Activated CD8-positive, alpha-beta T cell treated with anti-CD3 and anti-CD28 coated beads for 36 hours (primary cell): ENCODE measurements around the gene ZMIZ1. TPM values are rescaled to one million over a fixed set of nuclear protein-coding genes. Genes with fewer than 3 reads are reported as not detected.
A peak's percentile ranks its signal among the peaks of the same experiment; 100 is the strongest.

Source experiments
- ATAC-seq: fragments of 200-7000 bp; cut with Tn5 transposase; one replicate; pipeline ENCODE4 v1.10.0; 2021; ENCODE audit warnings: mild to moderate bottlenecking, moderate library complexity
- CTCF ChIA-PET: fragments of 350-600 bp; sonication (Branson Sonifier 250); formaldehyde crosslinking; loops from one replicate; lab custom pipeline; 2021; ENCODE audit warnings: antibody characterized with exemption; lab: Charles Lee
- POLR2A ChIA-PET: fragments of 350-600 bp; sonication (Branson Sonifier 250); formaldehyde crosslinking; loops from one replicate; lab custom pipeline; 2021; ENCODE audit warnings: antibody characterized with exemption; lab: Charles Lee
- DNase-seq: peaks from one replicate; pipeline ENCODE4 v3.0.0-alpha.2; 2020
- H3K27ac Mint-ChIP-seq: one replicate; pipeline ENCODE4 v1.8.0; 2021; ENCODE audit warnings: mild to moderate bottlenecking, mixed read lengths
- H3K27me3 Mint-ChIP-seq: one replicate; pipeline ENCODE4 v1.8.0; 2021; ENCODE audit warnings: mixed read lengths
- H3K36me3 Mint-ChIP-seq: one replicate; pipeline ENCODE4 v1.8.0; 2021; ENCODE audit warnings: low read depth, mixed read lengths
- H3K4me1 Mint-ChIP-seq: one replicate; pipeline ENCODE4 v1.8.0; 2021; ENCODE audit warnings: low read depth, mixed read lengths
- H3K4me3 Mint-ChIP-seq: one replicate; pipeline ENCODE4 v1.8.0; 2021; ENCODE audit warnings: mild to moderate bottlenecking, moderate library complexity, mixed read lengths
- H3K9me3 Mint-ChIP-seq: one replicate; pipeline ENCODE4 v1.8.0; 2021; ENCODE audit warnings: mixed read lengths
- intact Hi-C: fragments of 100-400 bp; cut with micrococcal nuclease; formaldehyde crosslinking; loops from one replicate; pipeline ENCODE4 v1.10.0; 2022
- total RNA-seq, 2 experiments: library from RNA; stranded (reverse); gene quantifications; one replicate each; pipeline ENCODE4 v1.2.3, GENCODE V29; 2021
- TF ChIP-seq, protein P1 (sequence below): fragments of 200-600 bp; IDR thresholded peaks from one replicate; pipeline ENCODE4 v1.8.0; 2022; ENCODE audit warnings: antibody characterized with exemption, mild to moderate bottlenecking

ZMIZ1 gene
- total RNA-seq, 2 experiments from 2014 or later: 46.5 to 52.2 TPM

GRCh38 chr10:79283616-79284015, 214.8 kb downstream of the ZMIZ1 start:
- Mint-ChIP-seq H3K27me3 (no peaks in the 10 kb centered on the region), H3K4me1 (peaks cover 46% of the 10 kb centered on the region), H3K36me3 (peaks cover 42% of the 10 kb centered on the region), H3K4me3 (no peak overlapping the region), H3K9me3 (no peaks in the 10 kb centered on the region), H3K27ac (no peak overlapping the region)
- POLR2A ChIA-PET: interaction anchor here (0.7 to 2.0 kb wide), 5 partner anchors 11 to 63 kb away, joined by 3 to 7 read pairs (median 3); no protein-coding TSS in a partner anchor
- ATAC-seq: no peak
- TF ChIP-seq, protein P1, sequence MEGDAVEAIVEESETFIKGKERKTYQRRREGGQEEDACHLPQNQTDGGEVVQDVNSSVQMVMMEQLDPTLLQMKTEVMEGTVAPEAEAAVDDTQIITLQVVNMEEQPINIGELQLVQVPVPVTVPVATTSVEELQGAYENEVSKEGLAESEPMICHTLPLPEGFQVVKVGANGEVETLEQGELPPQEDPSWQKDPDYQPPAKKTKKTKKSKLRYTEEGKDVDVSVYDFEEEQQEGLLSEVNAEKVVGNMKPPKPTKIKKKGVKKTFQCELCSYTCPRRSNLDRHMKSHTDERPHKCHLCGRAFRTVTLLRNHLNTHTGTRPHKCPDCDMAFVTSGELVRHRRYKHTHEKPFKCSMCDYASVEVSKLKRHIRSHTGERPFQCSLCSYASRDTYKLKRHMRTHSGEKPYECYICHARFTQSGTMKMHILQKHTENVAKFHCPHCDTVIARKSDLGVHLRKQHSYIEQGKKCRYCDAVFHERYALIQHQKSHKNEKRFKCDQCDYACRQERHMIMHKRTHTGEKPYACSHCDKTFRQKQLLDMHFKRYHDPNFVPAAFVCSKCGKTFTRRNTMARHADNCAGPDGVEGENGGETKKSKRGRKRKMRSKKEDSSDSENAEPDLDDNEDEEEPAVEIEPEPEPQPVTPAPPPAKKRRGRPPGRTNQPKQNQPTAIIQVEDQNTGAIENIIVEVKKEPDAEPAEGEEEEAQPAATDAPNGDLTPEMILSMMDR: no peak
- intact Hi-C loops: no loop called here
- DNase-seq: no peak
- CTCF ChIA-PET: interaction anchor here (1.4 kb wide), 1 partner anchor 16 kb away, joined by 4 read pairs; no protein-coding TSS in a partner anchor

GRCh38 chr10:79284158-79284871, 215.5 kb downstream of the ZMIZ1 start:
- Mint-ChIP-seq H3K4me3 (no peak overlapping the region), H3K27ac (peak overlapping the region; percentile 88), H3K36me3 (peaks cover 40% of the 10 kb centered on the region), H3K4me1 (peaks cover 46% of the 10 kb centered on the region), H3K9me3 (no peaks in the 10 kb centered on the region), H3K27me3 (no peaks in the 10 kb centered on the region)
- CTCF ChIA-PET: interaction anchor here (1.0 to 1.4 kb wide), 2 partner anchors 17 to 34 kb away, joined by 3 to 4 read pairs; no protein-coding TSS in a partner anchor
- intact Hi-C loops: no loop called here
- no peak for ATAC-seq
- TF ChIP-seq, protein P1: no peak
- no peak for DNase-seq
- POLR2A ChIA-PET: interaction anchor here (0.6 to 2.0 kb wide), 6 partner anchors 10 to 60 kb away, joined by 3 to 7 read pairs (median 3); no protein-coding TSS in a partner anchor

DNA sequence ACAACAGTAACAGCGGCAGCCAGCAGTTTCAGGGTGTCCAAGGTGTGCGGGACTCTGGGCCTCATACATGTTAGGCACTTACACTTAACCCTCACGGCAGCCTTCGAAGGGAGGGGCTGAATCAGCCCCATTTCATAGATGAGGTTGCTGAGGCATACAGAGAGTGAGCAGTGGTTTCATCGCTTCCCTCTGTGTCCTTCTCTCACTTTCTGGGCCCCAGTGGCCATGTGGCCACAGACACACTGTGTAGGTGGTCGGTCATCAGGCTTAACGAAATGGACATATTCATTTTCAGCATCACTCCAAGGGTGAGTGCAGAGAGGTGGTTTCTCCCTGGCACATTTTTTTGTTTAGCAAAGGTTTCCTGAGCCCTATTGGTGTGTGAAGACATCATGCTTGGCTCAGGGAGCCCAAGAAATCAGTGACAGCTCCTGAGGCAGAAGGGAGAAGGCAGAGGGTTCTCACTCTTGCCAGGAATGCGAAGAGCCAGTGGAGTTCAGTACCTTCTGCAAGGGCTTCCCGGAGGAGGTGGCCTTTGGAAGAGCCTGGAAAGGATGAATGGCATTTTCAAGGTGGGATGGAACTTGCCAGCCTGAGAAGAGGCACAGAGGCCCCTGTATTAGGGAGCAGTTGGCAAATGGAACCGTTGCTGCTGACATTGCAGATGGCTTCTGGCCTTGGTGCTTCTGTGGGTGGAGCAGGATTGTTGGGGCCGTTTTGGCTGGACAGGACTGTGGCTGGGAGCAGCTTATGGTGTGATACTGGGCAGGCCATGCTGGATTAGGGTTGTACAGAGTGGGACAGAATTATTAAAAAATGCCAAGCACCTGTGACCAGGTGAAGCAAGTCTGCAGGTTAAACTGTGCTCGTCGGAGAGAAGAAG, 216.8 kb downstream of the ZMIZ1 start:
- ATAC-seq (peak; percentile 70), DNase-seq (peak; percentile 83)
- Mint-ChIP-seq H3K4me3 (peak overlapping the region; percentile 61), H3K27ac (peak overlapping the region; percentile 88), H3K4me1 (peaks cover 46% of the 10 kb centered on the region), H3K36me3 (peaks cover 43% of the 10 kb centered on the region), H3K27me3 (no peaks in the 10 kb centered on the region), H3K9me3 (no peaks in the 10 kb centered on the region)
- TF ChIP-seq, protein P1: no peak
- intact Hi-C loops: loop anchor here (5.0 kb wide), 1 partner anchor 38 kb away; no protein-coding TSS in a partner anchor
- POLR2A ChIA-PET: interaction anchor here (0.6 to 3.0 kb wide), 9 partner anchors 9 to 68 kb away, joined by 3 to 12 read pairs (median 5); partner anchors contain the start of gene PPIF
- CTCF ChIA-PET: interaction anchor here (1.0 to 1.7 kb wide), 4 partner anchors 33 to 63 kb away, joined by 3 to 5 read pairs (median 3); no protein-coding TSS in a partner anchor

DNA sequence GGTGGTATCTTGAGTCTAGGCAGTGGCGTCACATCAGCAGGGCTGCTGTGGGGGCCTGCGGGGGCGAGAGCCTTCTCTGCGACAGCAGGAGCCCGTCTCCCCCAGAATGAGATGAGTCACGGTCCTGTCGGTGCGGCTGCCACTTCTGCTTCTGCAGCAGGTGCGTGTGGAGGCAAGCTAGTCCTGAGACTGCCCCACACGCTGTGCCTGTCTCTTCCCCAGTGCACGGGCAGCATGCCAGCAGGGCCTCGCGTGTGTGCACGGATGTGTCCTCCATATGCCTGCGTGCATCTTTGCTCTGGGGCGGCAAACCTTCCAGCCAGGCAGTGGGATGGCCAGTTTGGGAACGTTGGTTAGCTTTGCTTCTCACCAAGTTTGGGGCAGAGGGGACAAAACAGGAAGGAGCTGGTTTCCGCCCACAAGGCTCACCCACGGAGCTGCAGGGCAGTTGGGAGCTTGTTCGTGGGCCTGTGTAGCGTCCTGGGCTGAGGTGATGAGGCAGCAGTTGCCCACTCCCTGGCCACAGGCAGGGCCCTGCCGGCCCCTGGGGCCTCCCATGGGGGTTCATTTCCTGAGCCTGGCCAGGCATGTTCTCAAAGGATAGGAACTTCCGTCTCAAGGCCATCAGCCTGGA, 217.7 kb downstream of the ZMIZ1 start:
- ATAC-seq: peak; percentile 91
- Mint-ChIP-seq H3K27me3 (no peaks in the 10 kb centered on the region), H3K4me1 (peaks cover 46% of the 10 kb centered on the region), H3K36me3 (peaks cover 44% of the 10 kb centered on the region), H3K9me3 (no peaks in the 10 kb centered on the region), H3K4me3 (peak overlapping the region; percentile 61), H3K27ac (peak overlapping the region; percentile 88)
- intact Hi-C loops: loop anchor here (5.0 kb wide), 1 partner anchor 39 kb away; no protein-coding TSS in a partner anchor
- POLR2A ChIA-PET: interaction anchor here (0.6 to 3.0 kb wide), 11 partner anchors 8 to 67 kb away, joined by 3 to 12 read pairs (median 3); partner anchors contain the start of gene PPIF
- CTCF ChIA-PET: interaction anchor here (1.0 to 1.7 kb wide), 5 partner anchors 42 to 148 kb away, joined by 3 to 5 read pairs (median 3); no protein-coding TSS in a partner anchor
- TF ChIP-seq, protein P1: no peak
- DNase-seq: peak; percentile 96
